Body of pancreas (tissue), 4 donors: ENCODE data around the gene NLRP4.

ENCODE experiments used
- POLR2A ChIP-seq, 3 donors: fragments of 450-650 bp; IDR thresholded peaks; one replicate each; pipeline ENCODE4 v1.6.1; 2016; ENCODE audit warnings: antibody characterized with exemption in 3 of 3, mild to moderate bottlenecking in 2 of 3
- TF ChIP-seq, protein P1 (sequence below), 7 experiments: fragments of 450-650 bp in 4 of 7; fragments of 200-600 bp in 3 of 7; sonication (generic) in 3 of 7; IDR thresholded peaks; one replicate each; pipeline ENCODE4 v1.5.1; 2016 to 2019; ENCODE audit warnings: antibody characterized with exemption in 7 of 7

GRCh38 chr19:55811340-55811739, 25.0 kb upstream of the NLRP4 start:
- TF ChIP-seq, protein P1, sequence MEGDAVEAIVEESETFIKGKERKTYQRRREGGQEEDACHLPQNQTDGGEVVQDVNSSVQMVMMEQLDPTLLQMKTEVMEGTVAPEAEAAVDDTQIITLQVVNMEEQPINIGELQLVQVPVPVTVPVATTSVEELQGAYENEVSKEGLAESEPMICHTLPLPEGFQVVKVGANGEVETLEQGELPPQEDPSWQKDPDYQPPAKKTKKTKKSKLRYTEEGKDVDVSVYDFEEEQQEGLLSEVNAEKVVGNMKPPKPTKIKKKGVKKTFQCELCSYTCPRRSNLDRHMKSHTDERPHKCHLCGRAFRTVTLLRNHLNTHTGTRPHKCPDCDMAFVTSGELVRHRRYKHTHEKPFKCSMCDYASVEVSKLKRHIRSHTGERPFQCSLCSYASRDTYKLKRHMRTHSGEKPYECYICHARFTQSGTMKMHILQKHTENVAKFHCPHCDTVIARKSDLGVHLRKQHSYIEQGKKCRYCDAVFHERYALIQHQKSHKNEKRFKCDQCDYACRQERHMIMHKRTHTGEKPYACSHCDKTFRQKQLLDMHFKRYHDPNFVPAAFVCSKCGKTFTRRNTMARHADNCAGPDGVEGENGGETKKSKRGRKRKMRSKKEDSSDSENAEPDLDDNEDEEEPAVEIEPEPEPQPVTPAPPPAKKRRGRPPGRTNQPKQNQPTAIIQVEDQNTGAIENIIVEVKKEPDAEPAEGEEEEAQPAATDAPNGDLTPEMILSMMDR (IDR thresholded peaks at IDR 0.05) = no peak
- TF ChIP-seq POLR2A (IDR thresholded peaks at IDR 0.05) = no peak
